Ramos (cell line): ENCODE results near the gene SERPINE3.

ENCODE experiments used
- in situ Hi-C: fragments of 300-500 bp; cut with MboI; formaldehyde crosslinking; loops from one replicate; pipeline ENCODE4 v1.14.3; 2022; ENCODE audit warnings: low sequenced_read_pairs; ENCODE audit not compliant: unreplicated experiment

SERPINE3 gene

DNA sequence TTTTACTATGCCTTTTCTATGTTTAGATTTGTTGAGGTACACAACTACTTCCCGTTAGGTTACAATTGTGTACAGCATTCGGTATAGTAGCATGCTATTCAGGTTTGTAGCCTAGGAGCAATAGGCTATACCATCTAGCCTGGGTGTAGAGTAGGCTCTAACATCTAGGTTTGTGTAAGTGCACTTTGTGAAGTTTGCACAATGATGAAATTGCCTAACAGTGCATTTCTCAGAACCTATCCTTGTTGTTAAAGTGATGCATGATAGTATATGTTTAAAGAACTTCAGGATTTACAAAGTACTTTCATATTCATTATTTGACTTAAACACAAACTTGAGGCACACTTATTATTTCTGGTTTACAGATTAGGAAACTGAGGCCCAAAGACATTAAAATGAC, 11.5 kb upstream of the SERPINE3 start:
- in situ Hi-C loops: no loop called here

DNA sequence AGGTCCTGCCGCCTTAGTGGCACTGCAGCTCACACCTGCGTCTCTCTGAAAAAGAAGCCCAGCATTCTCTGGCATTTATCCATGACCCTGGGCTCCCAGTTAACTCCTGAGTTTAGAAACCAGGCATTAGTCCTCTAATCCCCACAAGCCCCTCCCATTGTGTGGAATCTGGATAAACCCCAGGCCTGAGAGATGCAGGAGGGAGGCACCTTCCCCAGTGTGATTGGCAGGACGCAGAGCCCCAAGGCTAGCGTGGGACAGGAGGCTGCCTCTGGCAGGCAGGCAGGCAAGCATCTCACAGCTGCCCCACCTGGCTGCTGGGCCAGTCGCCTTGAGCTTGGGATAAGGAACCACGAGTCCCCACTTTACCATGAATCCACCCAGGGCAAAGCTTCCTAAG, 11.0 kb upstream of the SERPINE3 start:
- in situ Hi-C loops: no loop called here

- in situ Hi-C loops: no loop called here
Measured at GRCh38 chr13:51329606-51330005, 9.9 kb upstream of the SERPINE3 start.

DNA sequence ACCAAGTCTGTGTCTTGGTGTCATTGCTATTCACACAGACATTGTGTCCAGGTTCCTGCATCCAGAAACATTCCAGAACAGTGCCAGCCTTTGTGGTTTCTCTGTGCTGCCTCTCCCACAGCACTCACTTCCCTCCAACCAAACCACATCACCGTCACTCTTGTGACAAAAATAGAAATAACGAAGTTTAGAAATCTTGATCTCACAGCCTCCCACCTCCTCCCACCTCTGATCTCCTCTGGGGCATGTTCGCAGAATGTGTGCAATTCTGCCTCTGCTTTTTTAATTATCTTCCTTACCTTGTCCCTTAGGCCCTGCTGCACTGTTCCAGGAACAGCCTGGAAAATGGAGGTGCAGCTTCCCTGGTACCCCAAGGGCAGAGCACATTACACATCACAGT, 8.7 kb upstream of the SERPINE3 start:
- in situ Hi-C loops: no loop called here

DNA sequence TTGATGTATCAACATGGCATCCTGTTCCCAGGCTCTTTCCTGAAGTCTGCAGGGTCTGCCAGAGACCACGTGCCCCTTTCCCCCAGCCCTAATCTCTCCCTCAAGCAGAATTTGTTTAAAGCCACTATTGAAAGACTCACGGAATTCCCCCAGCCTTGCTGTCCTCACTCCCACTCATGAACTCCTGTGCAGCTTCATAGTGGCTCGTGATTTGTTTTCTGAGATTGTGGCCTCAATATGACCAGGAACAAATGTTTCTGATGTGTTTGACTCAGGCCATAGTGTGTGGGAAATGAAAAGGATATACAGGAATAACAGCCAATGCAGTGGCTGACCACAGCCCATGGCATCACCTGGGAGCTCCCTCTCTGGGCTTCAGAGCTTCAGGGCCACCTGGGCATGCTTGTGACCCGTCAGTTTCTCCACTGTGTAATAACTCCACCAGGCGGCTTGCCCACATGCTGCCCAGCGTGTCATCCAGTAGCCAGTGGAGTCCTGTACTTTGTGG, 8.1 kb upstream of the SERPINE3 start:
- in situ Hi-C loops: no loop called here

DNA sequence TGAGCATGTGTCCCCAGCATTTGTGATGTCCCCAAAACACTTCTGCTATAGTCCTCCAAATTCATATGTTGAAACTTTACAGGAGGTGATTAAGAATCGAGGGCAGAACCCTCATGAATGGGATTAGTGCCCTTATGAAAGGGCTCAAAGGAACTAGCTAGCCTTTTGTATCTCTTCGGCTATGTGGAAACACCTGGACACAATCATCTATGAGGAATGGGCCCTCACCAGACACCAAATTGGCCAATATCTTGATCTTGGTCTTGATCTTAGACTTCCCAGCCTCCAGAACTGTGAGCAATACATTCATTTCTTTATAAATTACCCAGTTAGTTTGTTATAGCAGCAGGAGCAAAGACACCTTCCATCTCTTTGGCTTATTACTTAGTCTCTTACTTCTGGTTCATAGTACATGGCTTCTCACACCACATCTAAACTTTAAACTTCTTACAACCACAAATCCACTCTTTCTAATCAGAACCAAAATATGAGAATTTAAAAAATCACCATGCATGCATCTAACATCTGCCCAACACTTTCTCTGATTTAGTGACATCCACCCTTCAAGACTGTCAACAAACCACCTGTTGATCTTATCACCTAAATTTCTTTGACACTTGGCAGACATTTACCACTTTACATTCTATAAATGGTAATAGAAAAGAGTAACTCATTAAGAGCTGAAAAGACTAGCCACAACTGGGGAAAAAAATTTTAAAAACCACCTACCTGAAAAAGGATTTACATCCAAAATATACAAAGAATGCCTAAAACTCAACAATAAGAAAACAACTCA, 6.7 kb upstream of the SERPINE3 start:
- in situ Hi-C loops: no loop called here

GRCh38 chr13:51333421-51333820, 6.1 kb upstream of the SERPINE3 start:
- in situ Hi-C loops: no loop called here

DNA sequence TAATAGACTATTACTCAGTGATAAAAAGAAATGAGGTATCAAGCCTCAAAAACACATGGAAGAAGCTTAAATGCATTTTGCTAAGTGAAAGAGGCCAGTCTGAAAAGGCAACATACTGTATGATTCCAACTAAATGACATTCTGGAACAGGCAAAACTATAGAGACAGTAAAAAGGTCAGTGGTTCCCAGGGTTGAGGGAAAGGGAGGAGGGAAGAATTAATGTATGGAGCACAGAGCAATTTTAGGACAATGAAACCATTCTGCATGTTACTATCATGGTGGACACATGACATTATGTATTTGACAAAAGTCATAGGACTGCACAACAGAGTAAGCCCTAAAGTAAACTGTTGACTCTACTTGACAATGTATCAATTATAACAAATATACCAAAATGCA, 5.7 kb upstream of the SERPINE3 start:
- in situ Hi-C loops: no loop called here

DNA sequence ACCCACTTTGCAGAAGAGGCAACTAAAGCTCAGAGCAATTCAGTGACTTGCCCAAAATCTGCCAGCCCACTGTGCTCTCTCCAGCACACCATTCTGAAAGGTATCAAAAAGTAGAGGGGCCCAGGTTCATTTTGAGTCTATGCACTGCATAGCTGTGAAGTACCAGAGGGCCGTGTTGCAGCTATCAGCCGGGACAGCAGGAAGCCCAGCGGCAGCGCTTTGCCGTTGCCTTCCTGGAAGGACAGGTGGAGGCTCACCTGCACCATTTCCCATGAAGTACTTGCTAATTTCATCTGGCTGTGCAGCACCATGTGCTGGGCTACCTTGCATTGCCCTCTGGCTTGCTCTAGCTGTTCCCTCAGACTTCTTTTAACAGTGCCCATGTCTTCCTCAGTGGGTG, 2.7 kb upstream of the SERPINE3 start:
- in situ Hi-C loops: no loop called here

GRCh38 chr13:51339952-51340732, 651 bp downstream of the SERPINE3 start:
- in situ Hi-C loops: no loop called here

GRCh38 chr13:51341232-51341631, 1.7 kb downstream of the SERPINE3 start:
- in situ Hi-C loops: no loop called here

GRCh38 chr13:51341791-51342190, 2.3 kb downstream of the SERPINE3 start:
- in situ Hi-C loops: no loop called here

DNA sequence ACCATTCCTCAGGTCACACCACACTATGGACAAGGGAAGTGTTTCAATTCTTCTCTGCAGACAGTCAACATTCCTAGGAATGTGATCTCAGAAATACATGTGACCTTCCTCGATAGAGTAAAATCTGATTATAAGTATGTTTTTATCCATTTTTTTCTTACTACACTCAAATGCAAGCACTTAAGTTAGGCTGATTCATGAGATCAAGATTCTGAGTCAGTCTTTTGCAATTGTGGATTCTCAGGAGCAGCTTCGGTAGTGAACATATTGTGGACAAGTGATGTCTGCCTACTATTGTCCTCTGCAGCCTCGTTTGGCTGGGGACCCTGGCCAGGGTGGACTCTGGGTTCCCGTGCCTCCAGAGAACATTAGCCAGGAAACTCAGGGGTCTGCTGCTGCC, 3.2 kb downstream of the SERPINE3 start:
- in situ Hi-C loops: no loop called here

- in situ Hi-C loops: no loop called here
Measured at GRCh38 chr13:51343475-51343874, 4.0 kb downstream of the SERPINE3 start.

DNA sequence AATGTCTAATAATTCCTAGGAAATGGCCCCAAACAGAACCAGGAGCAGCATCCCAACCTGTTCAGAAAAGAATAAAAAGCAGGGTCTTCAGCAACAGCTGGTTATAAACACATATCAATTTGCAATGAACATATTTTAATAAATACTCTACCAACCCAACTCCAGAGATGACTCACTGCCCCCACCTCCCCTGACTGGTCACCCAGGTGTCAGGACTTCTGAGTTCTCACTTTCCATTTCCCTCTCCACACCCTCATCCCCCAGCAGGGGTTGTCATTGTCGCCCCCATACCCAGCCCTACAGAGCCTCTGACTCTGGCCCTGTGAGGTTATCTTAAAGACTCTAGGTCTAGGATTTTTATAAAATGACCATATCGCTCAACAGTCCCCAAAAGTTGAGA, 6.9 kb downstream of the SERPINE3 start:
- in situ Hi-C loops: no loop called here

GRCh38 chr13:51347099-51347498, 7.6 kb downstream of the SERPINE3 start:
- in situ Hi-C loops: no loop called here

GRCh38 chr13:51348069-51348967, 8.8 kb downstream of the SERPINE3 start:
- in situ Hi-C loops: no loop called here

- in situ Hi-C loops: no loop called here
Measured at GRCh38 chr13:51349016-51349415, 9.5 kb downstream of the SERPINE3 start.

DNA sequence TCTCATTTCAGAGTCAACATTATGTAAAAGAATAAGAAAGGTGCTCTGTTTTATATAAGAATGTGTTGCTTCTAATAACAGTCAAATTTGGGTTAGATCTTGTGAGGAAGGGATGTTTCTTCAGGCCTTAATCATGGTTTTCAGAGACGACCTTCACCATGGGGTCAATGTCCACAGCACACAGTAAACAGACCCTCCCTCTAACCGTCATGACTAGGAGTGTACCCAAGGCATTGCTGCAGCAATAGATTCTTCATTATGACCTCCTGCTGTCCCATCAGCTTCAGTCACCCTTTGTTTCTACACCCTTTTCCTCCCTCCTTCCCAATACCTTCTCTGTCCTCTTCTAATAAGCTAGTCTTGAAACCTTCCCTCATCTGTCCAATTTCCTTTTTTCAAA, 15.7 kb downstream of the SERPINE3 start:
- in situ Hi-C loops: no loop called here

- in situ Hi-C loops: no loop called here
Measured at GRCh38 chr13:51357928-51358595, 18.6 kb downstream of the SERPINE3 start.
